Parathyroid adenoma (tissue), 2 donors: ENCODE measurements around the gene FSTL4.

ENCODE experiments used
- H2AFZ ChIP-seq: fragments of 300-600 bp; sonication (generic); one replicate; pipeline ENCODE4 v1.7.0; 2017; ENCODE audit warnings: antibody characterized with exemption, mild to moderate bottlenecking
- H3K27ac ChIP-seq: fragments of 300-600 bp; sonication (generic); one replicate; pipeline ENCODE4 v1.7.0; 2017
- H3K27me3 ChIP-seq: fragments of 300-600 bp; sonication (generic); one replicate; pipeline ENCODE4 v1.7.0; 2017; ENCODE audit warnings: low read length; ENCODE audit not compliant: control insufficient read depth, insufficient read depth
- H3K36me3 ChIP-seq: fragments of 300-600 bp; sonication (generic); one replicate; pipeline ENCODE4 v1.7.0; 2017; ENCODE audit warnings: low read length; ENCODE audit not compliant: control insufficient read depth, insufficient read depth
- H3K4me1 ChIP-seq: fragments of 300-600 bp; sonication (generic); one replicate; pipeline ENCODE4 v1.7.0; 2017; ENCODE audit warnings: control low read depth
- H3K4me2 ChIP-seq: fragments of 300-600 bp; sonication (generic); one replicate; pipeline ENCODE4 v1.7.0; 2017; ENCODE audit warnings: low read length
- H3K4me3 ChIP-seq: fragments of 300-600 bp; sonication (generic); one replicate; pipeline ENCODE4 v1.7.0; 2017; ENCODE audit warnings: low read depth, low read length
- H3K79me2 ChIP-seq: fragments of 300-600 bp; sonication (generic); one replicate; pipeline ENCODE4 v1.7.0; 2017; ENCODE audit warnings: control low read depth
- H3K9ac ChIP-seq: fragments of 300-600 bp; sonication (generic); one replicate; pipeline ENCODE4 v1.7.0; 2017; ENCODE audit warnings: mild to moderate bottlenecking
- H3K9me3 ChIP-seq: fragments of 300-600 bp; sonication (generic); one replicate; pipeline ENCODE4 v1.7.0; 2017; ENCODE audit warnings: low read length; ENCODE audit not compliant: control insufficient read depth
- TF ChIP-seq, protein P1 (sequence below): fragments of 300-600 bp; sonication (generic); IDR thresholded peaks from one replicate; pipeline ENCODE4 v1.7.0; 2017; ENCODE audit warnings: antibody characterized with exemption, mild to moderate bottlenecking
- donor health status: primary hyperparathyroidism.

Gene FSTL4

DNA sequence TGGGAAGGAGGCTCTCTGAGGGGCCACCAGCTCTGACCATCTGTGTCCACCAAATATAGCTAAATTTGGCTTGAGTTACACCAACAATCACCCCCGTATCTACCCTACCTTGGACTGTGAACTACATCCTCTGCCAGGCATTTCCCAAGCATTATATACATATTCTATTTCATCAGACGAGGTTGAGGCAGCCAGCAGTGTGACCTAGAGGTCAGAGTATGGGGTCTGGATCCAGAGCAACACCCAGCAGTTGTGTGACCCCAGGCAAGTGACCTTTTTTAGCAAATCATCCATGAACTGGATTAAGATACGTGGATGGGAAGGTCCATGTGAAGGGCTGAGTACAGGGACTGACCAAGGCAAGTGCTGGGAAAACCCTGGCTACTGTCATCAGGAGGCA is 379.9 kb downstream of the FSTL4 start:
- H3K4me1 ChIP-seq = peaks cover 9% of the 10 kb centered on the region
- no peak overlapping the region for H3K9ac ChIP-seq
- no peak overlapping the region for H3K4me3 ChIP-seq
- H2AFZ ChIP-seq = no peak overlapping the region
- H3K27ac ChIP-seq = no peak overlapping the region
- H3K27me3 ChIP-seq = no peaks in the 10 kb centered on the region
- no peaks in the 10 kb centered on the region for H3K79me2 ChIP-seq
- no peak overlapping the region for H3K4me2 ChIP-seq
- TF ChIP-seq, protein P1, sequence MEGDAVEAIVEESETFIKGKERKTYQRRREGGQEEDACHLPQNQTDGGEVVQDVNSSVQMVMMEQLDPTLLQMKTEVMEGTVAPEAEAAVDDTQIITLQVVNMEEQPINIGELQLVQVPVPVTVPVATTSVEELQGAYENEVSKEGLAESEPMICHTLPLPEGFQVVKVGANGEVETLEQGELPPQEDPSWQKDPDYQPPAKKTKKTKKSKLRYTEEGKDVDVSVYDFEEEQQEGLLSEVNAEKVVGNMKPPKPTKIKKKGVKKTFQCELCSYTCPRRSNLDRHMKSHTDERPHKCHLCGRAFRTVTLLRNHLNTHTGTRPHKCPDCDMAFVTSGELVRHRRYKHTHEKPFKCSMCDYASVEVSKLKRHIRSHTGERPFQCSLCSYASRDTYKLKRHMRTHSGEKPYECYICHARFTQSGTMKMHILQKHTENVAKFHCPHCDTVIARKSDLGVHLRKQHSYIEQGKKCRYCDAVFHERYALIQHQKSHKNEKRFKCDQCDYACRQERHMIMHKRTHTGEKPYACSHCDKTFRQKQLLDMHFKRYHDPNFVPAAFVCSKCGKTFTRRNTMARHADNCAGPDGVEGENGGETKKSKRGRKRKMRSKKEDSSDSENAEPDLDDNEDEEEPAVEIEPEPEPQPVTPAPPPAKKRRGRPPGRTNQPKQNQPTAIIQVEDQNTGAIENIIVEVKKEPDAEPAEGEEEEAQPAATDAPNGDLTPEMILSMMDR = no peak
- no peaks in the 10 kb centered on the region for H3K9me3 ChIP-seq
- H3K36me3 ChIP-seq = no peaks in the 10 kb centered on the region

DNA sequence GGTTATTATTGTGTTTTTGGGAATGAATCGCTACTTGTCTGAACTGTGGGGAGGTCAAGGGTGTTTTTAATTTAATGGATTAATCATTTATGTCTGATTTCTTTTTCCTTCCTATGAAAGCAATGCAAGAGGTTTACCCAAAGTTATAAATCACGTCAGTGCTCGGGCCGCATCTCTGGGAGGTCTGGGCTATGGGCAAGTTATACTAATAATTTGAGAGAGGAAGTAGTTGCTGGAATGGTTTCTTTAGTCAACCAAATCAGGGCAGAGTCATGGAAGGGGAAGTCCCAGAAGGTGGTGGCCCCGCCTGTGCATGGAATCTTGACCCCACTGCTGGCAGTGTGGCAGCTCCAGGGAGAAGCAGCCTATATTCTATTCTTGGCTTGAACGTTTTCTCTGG is 380.3 kb downstream of the FSTL4 start:
- Histone ChIP-seq H3K4me3 (no peak overlapping the region), H3K9ac (no peak overlapping the region), H3K27ac (no peak overlapping the region), H3K27me3 (no peaks in the 10 kb centered on the region), H3K4me1 (peaks cover 5% of the 10 kb centered on the region), H3K36me3 (no peaks in the 10 kb centered on the region), H3K4me2 (no peak overlapping the region), H2AFZ (no peak overlapping the region), H3K79me2 (no peaks in the 10 kb centered on the region), H3K9me3 (no peaks in the 10 kb centered on the region)
- TF ChIP-seq, protein P1 = no peak

DNA sequence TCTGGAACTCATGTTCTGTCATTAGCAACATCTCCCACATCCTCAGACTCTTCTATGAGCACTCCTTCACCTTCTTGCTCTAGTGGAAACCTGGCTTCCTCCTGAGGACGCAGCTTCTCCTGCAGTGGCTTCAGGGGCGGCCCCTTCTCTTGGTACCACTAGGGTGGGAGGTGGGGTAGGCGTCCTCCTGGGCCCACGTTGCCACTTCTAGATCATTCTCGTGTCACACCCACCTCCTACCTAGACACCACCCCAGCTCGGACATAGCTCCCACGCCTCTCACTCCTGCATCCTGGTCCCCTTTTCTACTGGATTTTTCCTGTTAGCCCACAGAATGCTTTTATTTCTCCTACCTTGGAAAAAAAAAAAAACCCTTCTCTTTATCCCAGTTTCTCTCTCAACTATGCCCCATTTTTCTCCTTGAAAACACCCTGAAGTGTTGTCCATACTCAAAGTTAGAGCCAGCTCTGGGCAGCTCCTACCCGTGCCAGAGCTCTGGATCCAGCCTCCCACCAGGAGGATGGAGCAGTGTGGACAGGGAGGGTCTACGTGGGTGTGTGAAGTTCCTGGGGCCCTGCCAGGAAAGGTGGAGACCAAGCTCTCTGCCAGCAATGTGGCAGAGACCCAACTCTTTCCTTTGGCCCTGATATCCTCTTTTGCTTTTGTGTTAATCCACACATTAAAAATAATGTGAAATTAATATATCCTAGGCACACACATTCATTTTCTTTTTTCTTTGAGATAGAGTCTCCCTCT is 381.3 kb downstream of the FSTL4 start:
- H3K4me3 ChIP-seq = no peak overlapping the region
- H3K9ac ChIP-seq = no peak overlapping the region
- TF ChIP-seq, protein P1 = no peak

DNA sequence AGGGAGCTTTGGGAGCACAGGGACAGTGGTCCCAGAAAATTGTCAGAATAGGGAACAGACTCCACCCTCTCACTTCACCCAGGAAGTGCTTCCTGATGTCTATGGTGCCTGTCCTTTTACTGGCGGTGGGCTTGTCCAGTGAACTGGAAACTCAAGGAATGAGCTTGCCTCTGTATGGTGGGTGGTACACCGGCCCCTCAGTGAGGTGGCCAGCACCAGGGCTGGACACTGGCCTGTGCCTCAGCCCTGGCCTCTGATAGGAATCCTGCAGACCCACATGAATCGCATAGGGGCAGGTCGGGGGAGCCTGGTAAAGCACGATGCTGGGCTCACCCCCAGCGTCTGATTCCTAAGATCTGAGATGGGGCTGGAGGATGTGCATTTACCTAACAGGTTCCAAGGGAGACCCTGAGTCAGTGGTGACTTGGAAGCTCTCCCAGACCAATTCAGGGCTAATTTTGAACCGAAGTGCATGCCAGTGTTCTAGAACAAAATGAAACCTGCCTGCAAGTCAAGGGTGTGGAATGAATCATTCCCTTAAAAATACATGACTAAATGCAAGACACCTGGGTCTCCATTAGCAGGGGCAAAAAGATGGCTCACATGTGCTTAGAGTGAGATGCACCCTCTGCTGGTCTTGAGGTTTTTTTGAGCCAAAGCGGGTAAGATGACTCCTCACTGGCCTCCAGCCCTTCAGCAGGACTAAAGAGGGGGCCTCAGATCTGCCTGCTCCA is 382.2 kb downstream of the FSTL4 start:
- no peaks in the 10 kb centered on the region for H3K9me3 ChIP-seq
- no peak overlapping the region for H3K4me2 ChIP-seq
- TF ChIP-seq, protein P1 = no peak
- H3K27ac ChIP-seq = no peak overlapping the region
- H2AFZ ChIP-seq = no peak overlapping the region
- H3K9ac ChIP-seq = no peak overlapping the region
- H3K4me3 ChIP-seq = no peak overlapping the region
- H3K27me3 ChIP-seq = no peaks in the 10 kb centered on the region
- H3K79me2 ChIP-seq = no peaks in the 10 kb centered on the region
- H3K4me1 ChIP-seq = peaks cover 22% of the 10 kb centered on the region
- H3K36me3 ChIP-seq = no peaks in the 10 kb centered on the region

More for the DNA sequence above, 381.3 kb downstream of the FSTL4 start:
- H3K36me3 ChIP-seq = no peaks in the 10 kb centered on the region
- no peak overlapping the region for H3K27ac ChIP-seq
- H3K4me1 ChIP-seq = peaks cover 13% of the 10 kb centered on the region
- H3K4me2 ChIP-seq = no peak overlapping the region
- no peaks in the 10 kb centered on the region for H3K9me3 ChIP-seq
- no peak overlapping the region for H2AFZ ChIP-seq
- no peaks in the 10 kb centered on the region for H3K79me2 ChIP-seq
- H3K27me3 ChIP-seq = no peaks in the 10 kb centered on the region
